Sciatic nerve (tissue), 2 donors: ENCODE results near the gene NUP210. TPM values are rescaled to one million over a fixed set of nuclear protein-coding genes. Genes with fewer than 3 reads are reported as not detected.
A peak's percentile ranks its signal among the peaks of the same experiment; 100 is the strongest.
"Not testable (repeated sequence)": the region's sequence is repeated elsewhere in the genome, so short reads cannot be mapped to it uniquely, and the experiment has no call there.

ENCODE experiments used
- ATAC-seq: fragments of 200-7000 bp; cut with Tn5 transposase; one replicate; pipeline ENCODE4 v1.9.1; 2020; ENCODE audit warnings: mild to moderate bottlenecking, moderate library complexity
- DNase-seq: peaks from one replicate; pipeline ENCODE4 v3.0.0-alpha.2; 2020; ENCODE audit warnings: low spot score
- intact Hi-C: fragments of 100-400 bp; cut with DNase I; formaldehyde crosslinking; loops from one replicate; pipeline ENCODE4 v1.14.2; 2022
- total RNA-seq: library from RNA; stranded (reverse); fragmentation: NEBNext Ultra II Directional; extraction: Animal tissue kit (Norgen Biotek cat#: 25700); gene quantifications from one replicate; pipeline ENCODE4 v1.2.1, GENCODE V29; 2021
- donor health status: DM: no; HTN: no; CAD: no.
- donor health status: DM: no; HTN: no; CAD: no.

Gene NUP210
- total RNA-seq, 1 donor from 2014 or later, result 5.5 TPM

- ATAC-seq (no peak), DNase-seq (no peak)
- intact Hi-C loops, result no loop called here
These were observed 31.3 kb downstream of the NUP210 start for GRCh38 chr3:13388816-13389215.

GRCh38 chr3:13385373-13385965, 34.7 kb downstream of the NUP210 start:
- intact Hi-C loops, result no loop called here
- no peak for DNase-seq
- ATAC-seq, result peak; percentile 22

- intact Hi-C loops, result no loop called here
- no peak for ATAC-seq
- DNase-seq, result no peak
These were observed 39.2 kb downstream of the NUP210 start for GRCh38 chr3:13380971-13381370.

GRCh38 chr3:13379201-13379830, 40.8 kb downstream of the NUP210 start:
- no peak for DNase-seq
- intact Hi-C loops, result no loop called here
- peak; percentile 39 for ATAC-seq

- DNase-seq (no peak), ATAC-seq (no peak)
- intact Hi-C loops, result no loop called here
These were observed 42.0 kb downstream of the NUP210 start for GRCh38 chr3:13378155-13378554.

- intact Hi-C loops, DNase-seq, ATAC-seq: not testable (repeated sequence)
These were observed 42.4 kb downstream of the NUP210 start for GRCh38 chr3:13377741-13378140.

- DNase-seq (no peak), ATAC-seq (no peak)
- intact Hi-C loops, result no loop called here
These were observed 43.1 kb downstream of the NUP210 start for GRCh38 chr3:13377021-13377420.

- DNase-seq (no peak), ATAC-seq (no peak)
- intact Hi-C loops, result no loop called here
These were observed 44.0 kb downstream of the NUP210 start for GRCh38 chr3:13376091-13376490.

GRCh38 chr3:13375464-13375863, 44.7 kb downstream of the NUP210 start:
- ATAC-seq, result no peak
- no peak for DNase-seq
- intact Hi-C loops, result no loop called here

- intact Hi-C loops, result no loop called here
- ATAC-seq, result no peak
- no peak for DNase-seq
These were observed 46.0 kb downstream of the NUP210 start for GRCh38 chr3:13373975-13374586.

- intact Hi-C loops, result no loop called here
- DNase-seq (no peak), ATAC-seq (no peak)
These were observed 47.5 kb downstream of the NUP210 start for GRCh38 chr3:13372656-13373055.

GRCh38 chr3:13372126-13372525, 48.0 kb downstream of the NUP210 start:
- ATAC-seq (no peak), DNase-seq (no peak)
- intact Hi-C loops, result no loop called here

- ATAC-seq (no peak), DNase-seq (no peak)
- intact Hi-C loops, result no loop called here
These were observed 48.7 kb downstream of the NUP210 start for GRCh38 chr3:13371100-13372075.

GRCh38 chr3:13370609-13371008, 49.5 kb downstream of the NUP210 start:
- intact Hi-C loops, result no loop called here
- DNase-seq, result no peak
- no peak for ATAC-seq

- intact Hi-C loops, result no loop called here
- no peak for ATAC-seq
- no peak for DNase-seq
These were observed 50.1 kb downstream of the NUP210 start for GRCh38 chr3:13370055-13370454.

GRCh38 chr3:13368834-13369233, 51.3 kb downstream of the NUP210 start:
- no peak for DNase-seq
- intact Hi-C loops, result no loop called here
- ATAC-seq, result no peak

GRCh38 chr3:13367728-13368127, 52.4 kb downstream of the NUP210 start:
- intact Hi-C loops, result no loop called here
- ATAC-seq, result no peak

GRCh38 chr3:13365390-13366379, 54.4 kb downstream of the NUP210 start:
- ATAC-seq (no peak), DNase-seq (no peak)
- intact Hi-C loops, result no loop called here

More at GRCh38 chr3:13367728-13368127, 52.4 kb downstream of the NUP210 start:
- DNase-seq, result no peak
